ENCODE data around the gene PRSS33. TPM values are rescaled to one million over a fixed set of nuclear protein-coding genes. Genes with fewer than 3 reads are reported as not detected.

The PRSS33 gene
- total RNA-seq = not detected in 2 replicates
- not detected for polyA plus RNA-seq (2012)

DNA sequence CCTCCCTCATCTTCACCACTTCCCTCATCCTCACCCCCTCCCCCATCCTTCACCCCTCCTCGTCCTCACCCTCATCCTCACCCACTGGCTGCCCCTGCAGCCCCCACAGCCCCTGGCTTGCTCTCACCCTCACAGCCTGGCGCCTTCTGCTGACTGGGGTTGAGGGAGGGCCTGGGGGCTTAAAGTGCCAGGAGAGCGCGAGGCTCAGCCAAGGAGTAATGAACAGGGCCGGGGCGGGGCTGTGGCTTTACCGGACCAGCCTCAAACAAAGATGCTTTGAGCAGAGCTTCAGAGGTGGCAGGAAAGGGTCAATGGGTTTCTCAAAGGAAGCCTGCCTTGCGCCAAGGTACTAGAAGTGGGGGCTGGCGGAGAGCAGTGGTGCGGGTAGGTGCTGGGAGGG lies at the start of gene PRSS33:
TSS of gene PRSS33 (minus strand) at position 155 of the 400 bp plus-strand sequence. CDS start 1,013 bp downstream, outside the sequence.
- DNase-seq (ENCODE audit: low read depth) = no peak

DNA sequence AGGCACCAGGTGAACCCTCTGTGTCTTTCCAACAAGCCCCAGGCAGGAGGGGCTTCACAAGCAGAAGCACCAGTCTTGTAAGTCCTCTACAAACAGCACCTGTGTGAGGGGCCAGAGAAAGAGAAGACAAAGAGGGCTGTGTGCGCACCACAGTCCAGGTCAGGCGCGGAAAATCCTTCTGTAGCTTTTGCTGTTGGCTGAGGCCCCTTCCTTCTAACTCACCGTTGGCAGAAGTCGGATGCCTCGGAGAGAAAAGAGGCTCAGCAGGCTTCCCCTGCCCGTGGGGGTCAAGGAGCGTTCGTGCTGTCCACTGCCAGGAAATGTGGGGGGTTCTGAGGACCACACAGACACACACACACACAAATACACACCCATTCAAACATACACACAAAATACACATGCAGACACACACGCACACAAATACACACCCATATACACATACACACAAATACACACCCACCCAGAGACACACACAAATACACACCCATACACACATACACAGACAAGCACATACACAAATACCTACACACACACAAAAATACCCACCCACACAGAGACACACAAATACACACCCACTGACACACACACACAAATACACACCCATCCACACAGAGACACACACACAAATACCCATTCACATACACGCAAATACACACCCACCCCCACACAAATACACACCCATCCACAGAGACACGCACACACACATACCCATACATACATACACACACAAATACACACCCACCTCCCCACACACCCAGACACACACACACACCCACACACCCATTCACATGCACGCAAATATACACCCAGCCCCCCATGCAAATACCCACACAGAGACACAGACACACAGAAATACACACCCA lies 49.5 kb upstream of the PRSS33 start:
- no peak for DNase-seq (ENCODE audit: low read depth)

GRCh38 chr16:2835638-2836493 lies 48.5 kb upstream of the PRSS33 start:
- DNase-seq (ENCODE audit: low read depth) = peak; percentile 99

DNA sequence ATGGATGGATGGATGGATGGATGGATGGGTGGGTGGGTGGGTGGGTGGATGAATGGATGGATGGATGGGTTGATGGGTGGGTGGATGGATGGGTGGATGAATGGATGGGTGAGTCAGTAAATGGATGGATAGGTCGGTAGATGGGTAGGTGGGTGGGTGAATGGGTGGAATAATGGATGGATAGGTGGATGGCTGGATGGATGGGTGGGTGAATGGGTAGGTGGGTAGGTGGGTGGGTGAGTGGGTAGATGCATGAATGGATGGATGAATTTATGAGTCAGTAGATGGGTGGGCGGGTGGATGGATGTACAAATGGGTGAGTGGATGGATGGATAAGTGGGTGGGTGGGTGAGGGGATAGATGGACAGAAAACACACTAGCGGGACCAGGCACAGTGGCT lies 47.6 kb upstream of the PRSS33 start:
- no peak for DNase-seq (ENCODE audit: low read depth)

DNA sequence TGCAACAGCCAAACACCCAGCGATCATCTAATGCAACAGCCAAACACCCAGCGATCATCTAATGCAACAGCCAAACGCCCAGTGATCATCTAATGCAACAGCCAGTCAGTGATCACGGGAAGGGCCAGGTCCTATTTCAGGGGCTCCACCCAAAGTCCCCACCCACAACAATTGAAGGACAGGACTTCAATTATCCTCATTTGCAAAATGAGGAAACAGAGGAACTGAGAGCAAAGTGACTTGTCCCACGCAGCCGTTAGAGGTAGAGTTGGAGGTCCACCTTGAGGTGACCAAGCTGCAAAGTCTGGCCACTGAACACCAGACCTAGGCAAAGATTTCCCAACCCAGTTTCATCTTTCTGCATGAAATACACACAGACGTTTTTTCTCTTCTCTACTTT lies 46.4 kb upstream of the PRSS33 start:
- no peak for DNase-seq (ENCODE audit: low read depth)

DNA sequence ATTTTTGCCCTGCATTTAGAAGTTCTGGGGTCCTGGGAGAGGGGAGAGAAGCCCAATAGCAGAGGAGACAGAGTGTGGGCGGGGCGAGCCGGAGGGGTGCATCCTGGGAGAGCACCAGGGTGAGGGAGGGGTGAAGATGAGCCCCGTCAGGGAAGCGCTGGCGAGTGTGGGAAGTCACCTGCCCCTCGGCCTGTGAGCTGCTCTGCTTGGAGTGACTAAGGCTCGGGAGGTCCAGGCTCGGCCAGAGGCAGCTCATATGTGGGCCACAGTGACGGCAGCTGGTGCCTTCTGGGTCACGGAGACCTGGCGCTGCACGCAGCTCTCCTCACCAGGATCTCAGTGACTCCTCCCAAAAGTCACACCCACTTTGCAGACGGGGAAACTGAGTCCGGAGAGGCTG lies 43.8 kb upstream of the PRSS33 start:
- DNase-seq (ENCODE audit: low read depth) = no peak

GRCh38 chr16:2830355-2830695 lies 43.0 kb upstream of the PRSS33 start:
- no peak for DNase-seq (ENCODE audit: low read depth)

- no peak for DNase-seq (ENCODE audit: low read depth)
Observed at GRCh38 chr16:2829501-2830354, 42.4 kb upstream of the PRSS33 start, which contains the start of gene ZG16B. ZG16B (plus strand) TSS chr16:2830303; CDS start chr16:2830442, 139 bp downstream.

DNA sequence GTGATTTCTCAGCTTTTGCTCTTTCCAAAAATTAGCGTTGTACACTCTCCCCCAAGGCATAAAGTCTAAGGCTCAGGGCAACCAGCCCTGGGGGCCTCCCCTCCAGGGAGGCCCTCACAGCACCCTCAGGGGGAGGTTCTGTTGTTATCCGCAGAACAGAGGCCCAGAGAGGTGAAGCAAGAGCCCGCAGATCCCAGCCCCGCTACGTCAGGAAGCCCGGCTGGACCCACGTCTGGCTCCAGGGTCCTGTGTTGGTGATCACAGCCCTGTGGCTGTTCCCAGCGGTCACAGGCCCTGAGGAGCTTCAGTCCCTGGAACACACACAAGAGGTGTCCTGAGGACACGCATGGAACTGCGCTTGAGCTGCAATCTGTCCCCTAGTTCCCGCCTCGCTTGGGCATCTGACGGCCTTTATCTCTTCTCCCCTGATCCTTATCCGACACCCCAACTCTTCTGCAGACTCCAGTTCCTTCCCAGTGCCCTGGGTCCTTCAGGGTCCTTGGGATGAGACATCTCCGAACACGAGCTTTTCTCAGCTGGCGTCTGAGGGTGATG lies 41.6 kb upstream of the PRSS33 start:
- DNase-seq (ENCODE audit: low read depth) = no peak

DNA sequence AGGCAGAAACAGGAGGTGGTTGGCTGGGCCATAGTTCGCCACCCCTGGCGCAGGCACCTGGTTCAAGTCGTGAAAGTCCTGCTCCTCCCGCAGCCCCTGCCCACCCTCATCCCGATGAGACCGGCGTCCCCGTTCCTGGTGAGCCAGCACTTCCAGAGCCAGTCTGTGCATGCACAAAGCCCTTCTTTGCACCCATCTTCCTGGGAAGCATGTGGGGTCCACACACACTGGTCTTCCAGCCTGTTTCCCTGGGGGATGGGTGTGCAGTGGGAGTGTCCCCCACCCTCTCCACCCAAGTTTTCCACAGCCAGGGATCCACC lies 41.1 kb upstream of the PRSS33 start:
- no peak for DNase-seq (ENCODE audit: low read depth)

GRCh38 chr16:2827831-2828520 lies 40.6 kb upstream of the PRSS33 start:
- no peak for DNase-seq (ENCODE audit: low read depth)

GRCh38 chr16:2827374-2827791 lies 40.0 kb upstream of the PRSS33 start:
- DNase-seq (ENCODE audit: low read depth) = no peak

- DNase-seq (ENCODE audit: low read depth) = no peak
Observed at GRCh38 chr16:2826591-2827373, 39.4 kb upstream of the PRSS33 start.

GRCh38 chr16:2825906-2826305 lies 38.5 kb upstream of the PRSS33 start:
- no peak for DNase-seq (ENCODE audit: low read depth)

- no peak for DNase-seq (ENCODE audit: low read depth)
Observed at GRCh38 chr16:2825049-2825742, 37.8 kb upstream of the PRSS33 start.

DNA sequence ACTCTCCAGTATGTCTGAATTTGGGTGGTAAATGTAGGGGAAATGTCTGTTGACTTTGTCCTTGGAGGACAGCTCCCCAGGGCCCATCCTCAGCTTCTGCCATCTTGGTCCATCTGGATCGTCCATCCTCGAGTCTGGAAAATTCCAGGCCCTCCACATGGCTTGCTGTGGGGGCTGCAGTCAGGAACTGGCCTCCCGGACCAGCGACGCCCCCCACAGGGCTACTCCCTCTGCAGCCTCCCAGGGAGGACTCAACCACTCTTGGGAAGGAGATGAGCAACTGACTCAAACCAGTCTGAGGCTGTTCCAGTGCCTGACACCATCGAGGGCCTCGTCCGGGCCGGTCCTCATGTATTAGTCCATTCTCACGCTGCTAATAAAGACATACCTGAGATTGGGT lies 37.3 kb upstream of the PRSS33 start:
- no peak for DNase-seq (ENCODE audit: low read depth)

DNA sequence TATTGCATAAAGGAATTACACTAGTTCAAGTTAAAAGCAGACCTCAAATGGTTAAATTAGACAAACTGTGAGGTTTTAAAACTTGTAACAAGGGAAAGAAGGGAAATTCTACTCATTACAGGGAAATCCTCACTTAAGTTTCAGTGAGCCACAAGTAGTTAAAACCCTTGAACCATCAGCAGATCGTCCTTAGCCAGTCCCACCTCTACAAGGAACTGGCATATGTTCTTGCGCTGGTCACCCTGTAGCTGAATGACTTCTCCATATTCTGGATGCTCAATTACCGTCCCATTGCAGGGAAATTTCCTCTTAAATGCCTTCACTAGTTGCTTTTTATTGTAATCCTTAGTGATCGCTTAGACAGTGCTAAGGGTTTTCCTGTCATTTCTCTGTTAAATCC lies 35.1 kb upstream of the PRSS33 start:
- no peak for DNase-seq (ENCODE audit: low read depth)

DNA sequence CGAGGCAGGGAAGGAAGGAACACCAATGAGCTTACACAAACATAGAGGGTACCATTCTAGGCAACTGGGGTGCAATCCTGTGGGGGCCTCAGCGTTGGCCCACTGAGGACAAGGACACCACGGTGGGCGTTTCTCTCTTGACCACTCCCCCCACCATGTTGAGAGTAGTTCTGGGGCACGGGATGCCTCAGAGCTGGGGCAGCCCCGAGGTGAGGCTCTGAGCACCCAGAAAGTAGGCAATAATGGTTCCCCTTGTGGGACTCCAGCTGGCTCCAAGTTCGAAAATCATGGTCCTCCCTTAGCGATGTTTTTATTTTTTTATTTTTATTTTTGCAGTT lies 34.8 kb upstream of the PRSS33 start:
- DNase-seq (ENCODE audit: low read depth) = no peak

DNA sequence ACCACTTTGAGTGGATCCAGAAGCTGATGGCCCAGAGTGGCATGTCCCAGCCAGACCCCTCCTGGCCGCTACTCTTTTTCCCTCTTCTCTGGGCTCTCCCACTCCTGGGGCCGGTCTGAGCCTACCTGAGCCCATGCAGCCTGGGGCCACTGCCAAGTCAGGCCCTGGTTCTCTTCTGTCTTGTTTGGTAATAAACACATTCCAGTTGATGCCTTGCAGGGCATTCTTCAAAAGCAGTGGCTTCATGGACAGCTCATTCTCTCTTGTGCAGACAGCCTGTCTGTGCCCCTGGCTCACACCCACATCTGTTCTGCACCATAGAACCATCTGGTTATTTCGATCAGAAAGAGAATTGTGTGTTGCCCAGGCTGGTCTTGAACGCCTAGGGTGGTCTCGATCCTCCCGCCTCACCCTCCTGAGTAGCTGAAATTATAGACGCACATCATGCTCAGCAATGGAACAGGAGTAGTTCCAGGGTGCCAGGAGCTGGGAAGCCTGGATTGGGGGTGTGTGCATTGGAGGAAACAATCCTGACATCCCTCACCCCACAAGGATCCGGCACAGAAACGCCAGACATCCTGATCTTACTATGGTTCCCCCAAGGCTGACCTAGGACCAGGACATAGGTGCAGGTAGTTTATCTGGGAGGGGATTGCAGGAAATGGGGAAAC lies 34.3 kb upstream of the PRSS33 start:
- DNase-seq (ENCODE audit: low read depth) = no peak

All from myocyte (in vitro differentiated cells).